HG03280 (cell line): ENCODE data around the gene PNMA6E.

Experiments
- ATAC-seq: cut with Tn5 transposase; IDR thresholded peaks from one replicate; pipeline ENCODE4 v1.9.1; 2021; ENCODE audit warnings: mild to moderate bottlenecking, moderate library complexity; ENCODE audit not compliant: unreplicated experiment

PNMA6E gene

DNA sequence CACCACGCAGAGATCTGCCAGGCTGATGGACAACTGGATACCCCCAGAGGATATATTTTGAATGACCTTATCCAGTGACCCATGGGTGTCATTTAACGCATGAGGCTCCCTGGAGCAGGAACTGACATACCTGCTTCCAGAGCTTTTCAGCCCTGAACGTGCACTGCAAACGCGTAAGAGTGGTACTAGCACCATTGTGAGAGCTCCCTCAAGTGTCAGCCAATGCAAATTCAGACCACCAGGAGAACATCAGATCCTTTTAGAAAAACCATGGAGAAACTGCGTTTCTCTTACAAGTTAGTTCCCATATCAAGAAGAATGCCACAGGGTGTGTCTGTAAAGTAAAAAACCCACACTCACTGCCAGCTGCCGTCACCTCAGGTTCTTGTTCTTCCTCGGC lies 37.4 kb upstream of the PNMA6E start:
- no peak for ATAC-seq

DNA sequence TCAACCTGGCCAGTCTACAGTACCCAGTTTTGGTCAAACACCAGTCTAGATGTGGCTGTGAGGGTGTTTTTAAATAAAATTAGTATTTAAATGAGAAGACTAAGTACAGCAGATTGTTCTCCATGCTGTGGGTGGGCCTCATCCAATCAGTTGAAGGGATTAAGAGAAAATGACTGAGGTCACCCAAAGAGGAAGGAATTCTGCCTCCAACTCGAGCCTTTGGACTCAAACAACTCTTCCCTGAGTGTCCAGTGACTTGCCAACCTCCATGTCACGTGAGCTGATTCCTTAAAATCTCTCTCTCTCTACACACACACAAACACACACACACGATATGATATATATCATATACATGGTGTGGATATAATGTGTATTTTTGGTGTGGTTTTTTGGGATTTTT lies 34.7 kb upstream of the PNMA6E start:
- no peak for ATAC-seq

DNA sequence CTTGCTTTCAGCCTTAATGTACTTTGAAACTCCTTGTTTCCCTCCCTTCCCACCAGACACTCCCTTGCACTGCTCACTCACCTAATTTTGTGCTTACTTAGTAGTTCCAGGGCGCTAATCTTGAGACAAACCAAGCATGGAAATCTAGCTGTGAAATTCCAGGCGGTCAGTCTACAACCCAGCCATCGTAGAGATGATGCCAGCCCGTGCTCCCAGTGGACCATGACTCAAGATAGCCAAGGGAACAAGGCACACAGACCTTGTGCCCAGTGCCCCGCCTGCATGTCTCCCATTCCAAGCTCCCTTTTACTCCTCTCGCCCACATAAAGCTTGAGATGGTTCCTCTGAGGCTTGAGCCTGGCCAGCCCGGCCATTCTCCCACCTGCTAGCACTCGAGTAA lies 33.7 kb upstream of the PNMA6E start:
- no peak for ATAC-seq

DNA sequence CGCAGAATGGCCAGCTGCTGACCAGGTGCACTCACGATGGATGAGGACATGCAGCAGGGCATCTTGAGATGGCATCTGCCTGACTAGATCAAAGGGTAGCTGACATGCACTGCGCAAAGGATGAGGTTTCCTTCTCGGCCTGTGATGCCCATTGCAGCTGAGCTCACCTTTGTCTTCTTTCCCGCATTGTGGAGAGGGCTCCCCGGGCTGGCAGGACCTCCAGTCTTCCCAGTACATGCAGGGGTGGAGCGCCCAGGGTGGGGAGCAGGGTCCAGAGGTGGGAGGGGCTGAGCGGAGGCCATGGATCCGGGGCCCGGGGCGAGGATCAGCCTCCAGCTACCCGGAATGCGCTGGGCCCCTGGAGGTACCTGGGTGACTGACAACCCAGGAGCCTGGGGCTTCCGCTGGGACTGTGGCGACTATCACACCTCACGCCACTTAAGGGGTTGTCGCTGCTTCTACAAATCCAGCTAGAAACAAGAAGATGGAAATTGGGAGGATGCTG lies 32.7 kb upstream of the PNMA6E start:
- ATAC-seq, result no peak

DNA sequence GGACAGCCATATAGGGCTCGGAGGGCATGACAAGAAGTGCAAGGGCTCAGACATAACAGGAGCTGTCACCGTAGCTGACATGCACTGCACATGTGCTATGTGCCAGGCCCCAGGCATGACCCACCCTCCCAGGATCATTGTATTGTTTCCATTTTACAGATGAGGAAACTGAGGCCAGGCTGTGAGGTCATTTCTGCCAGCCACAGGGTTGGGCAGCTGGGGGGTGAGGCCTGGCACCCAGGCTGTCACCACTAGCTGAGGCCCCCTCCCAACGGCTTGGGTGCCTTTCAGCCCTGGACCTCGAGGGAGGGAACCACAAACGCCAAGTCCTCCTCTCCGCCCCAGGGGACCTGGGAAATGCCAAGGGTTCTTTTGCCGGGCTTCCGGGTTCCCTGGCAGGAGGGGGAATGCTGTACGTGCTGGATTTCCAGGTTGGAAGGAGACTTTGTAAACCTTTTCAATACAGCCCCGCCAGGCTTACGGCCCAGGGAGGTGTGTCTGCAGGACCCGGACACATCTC lies 32.1 kb upstream of the PNMA6E start:
- ATAC-seq, result no peak

DNA sequence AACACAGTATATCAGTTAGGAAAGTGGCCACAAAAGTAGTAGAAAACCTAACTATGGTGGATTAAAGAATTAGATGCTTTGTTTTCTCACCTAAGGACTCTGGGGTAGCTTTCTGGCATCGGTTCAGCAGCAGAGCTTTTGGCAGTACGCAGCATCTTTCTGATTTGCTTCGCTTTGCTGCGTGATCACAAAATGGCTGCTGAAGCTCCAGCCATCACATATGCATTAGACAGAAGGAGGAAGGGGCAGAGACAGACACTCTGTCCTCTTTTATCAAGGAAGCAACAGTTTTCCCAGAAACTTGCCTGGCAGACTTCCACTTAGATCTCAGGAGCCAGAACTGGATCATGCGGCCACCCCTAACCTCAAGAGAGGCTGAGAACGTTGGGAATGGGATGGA lies 29.6 kb upstream of the PNMA6E start:
- ATAC-seq, result no peak

DNA sequence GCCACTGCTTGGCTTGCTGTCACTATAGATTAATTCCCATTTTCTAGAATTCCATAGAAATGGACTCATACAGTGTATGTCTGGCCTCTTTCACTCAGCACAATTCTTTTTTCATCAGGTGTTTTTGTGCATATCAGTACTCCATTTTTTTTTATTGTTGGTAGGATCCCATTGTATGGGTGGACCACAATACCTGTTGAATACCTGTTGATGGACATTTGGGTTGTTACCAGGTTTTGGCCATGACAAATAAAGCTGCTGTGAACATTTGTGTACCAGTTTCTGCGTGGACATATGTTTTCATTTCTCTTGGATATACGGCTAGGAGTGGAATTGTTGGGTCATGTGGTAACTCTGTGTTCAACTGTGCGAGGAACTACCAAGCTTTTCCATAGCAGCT lies 25.1 kb upstream of the PNMA6E start:
- no peak for ATAC-seq

DNA sequence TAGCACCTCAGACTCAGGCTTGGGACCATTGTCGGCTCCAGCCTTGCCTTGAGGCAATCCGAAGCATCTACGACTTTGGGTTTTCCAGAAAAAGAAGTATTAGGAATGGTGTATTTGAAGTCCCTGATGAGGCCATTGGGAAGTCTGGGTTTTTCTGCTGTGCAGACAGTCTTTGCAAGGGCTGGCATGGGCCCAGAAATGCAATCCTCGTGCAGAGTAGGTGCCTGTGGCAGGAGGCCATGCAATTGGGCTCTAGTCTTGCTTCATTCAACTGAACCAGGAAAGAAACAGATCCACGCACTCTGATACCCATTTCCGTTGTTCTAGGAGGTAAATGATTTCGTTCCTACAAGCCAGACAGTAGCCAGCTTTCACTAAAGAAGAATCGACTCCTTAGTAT lies 22.5 kb upstream of the PNMA6E start:
- no peak for ATAC-seq

DNA sequence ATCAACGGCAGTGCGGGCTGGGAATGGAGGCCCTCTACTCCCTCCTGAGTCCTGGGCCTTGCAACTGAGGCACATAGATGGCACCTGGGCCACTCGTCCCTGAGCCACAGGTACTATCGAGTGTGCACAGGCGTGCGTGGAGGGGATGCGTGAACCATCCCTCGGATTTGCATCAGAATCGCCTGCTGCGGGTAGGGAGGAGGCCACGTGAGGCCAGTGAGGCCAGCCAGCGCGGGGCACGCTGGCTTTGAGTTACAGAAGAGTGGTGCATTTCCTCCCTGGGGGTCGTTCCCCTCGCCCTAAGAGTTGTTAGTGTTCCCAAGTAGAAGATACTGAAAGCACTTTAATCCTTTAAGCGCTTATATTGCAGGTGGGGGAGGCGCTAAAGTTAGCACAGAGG lies 20.7 kb upstream of the PNMA6E start:
- no peak for ATAC-seq

DNA sequence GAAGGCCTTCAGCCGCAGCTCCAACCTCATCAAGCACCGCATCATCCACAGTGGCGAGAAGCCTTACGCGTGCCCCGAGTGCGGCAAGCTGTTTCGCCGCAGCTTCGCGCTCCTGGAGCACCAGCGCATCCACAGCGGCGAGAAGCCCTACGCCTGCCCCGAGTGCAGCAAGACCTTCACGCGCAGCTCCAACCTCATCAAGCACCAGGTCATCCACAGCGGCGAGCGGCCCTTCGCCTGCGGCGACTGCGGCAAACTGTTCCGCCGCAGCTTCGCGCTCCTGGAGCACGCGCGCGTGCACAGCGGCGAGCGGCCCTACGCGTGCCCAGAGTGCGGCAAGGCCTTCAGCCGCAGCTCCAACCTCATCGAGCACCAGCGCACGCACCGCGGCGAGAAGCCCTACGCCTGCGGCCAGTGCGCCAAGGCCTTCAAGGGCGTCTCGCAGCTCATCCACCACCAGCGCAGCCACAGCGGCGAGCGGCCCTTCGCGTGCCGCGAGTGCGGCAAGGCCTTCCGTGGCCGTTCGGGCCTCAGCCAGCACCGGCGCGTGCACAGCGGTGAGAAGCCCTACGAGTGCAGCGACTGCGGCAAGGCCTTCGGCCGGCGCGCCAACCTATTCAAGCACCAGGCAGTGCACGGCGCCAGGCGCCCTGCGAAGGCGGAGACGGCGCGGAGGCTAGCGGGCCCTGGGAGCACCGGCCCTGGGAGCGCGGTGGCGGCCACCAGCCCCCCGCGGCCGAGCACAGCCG lies 19.9 kb upstream of the PNMA6E start:
- ATAC-seq, result no peak

DNA sequence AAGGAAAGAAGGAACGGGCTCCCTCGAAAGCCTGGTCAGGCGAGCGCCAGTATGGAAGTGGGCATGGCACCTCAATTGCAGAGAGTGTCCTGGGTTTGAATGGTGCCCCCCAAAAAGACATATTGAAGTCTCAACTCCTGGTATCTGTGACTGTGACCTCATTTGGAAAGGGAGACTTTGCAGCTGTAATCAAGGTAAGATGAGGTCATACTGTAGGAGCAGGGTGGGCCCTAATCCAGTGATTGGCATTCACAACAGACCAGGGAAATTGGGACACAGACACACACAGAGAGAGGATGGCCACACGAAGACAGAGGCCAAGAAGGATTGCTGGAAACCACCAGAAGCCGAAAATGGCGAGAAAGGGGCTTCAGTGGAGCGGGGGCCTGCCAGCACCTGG lies 16.5 kb upstream of the PNMA6E start:
- ATAC-seq, result no peak

DNA sequence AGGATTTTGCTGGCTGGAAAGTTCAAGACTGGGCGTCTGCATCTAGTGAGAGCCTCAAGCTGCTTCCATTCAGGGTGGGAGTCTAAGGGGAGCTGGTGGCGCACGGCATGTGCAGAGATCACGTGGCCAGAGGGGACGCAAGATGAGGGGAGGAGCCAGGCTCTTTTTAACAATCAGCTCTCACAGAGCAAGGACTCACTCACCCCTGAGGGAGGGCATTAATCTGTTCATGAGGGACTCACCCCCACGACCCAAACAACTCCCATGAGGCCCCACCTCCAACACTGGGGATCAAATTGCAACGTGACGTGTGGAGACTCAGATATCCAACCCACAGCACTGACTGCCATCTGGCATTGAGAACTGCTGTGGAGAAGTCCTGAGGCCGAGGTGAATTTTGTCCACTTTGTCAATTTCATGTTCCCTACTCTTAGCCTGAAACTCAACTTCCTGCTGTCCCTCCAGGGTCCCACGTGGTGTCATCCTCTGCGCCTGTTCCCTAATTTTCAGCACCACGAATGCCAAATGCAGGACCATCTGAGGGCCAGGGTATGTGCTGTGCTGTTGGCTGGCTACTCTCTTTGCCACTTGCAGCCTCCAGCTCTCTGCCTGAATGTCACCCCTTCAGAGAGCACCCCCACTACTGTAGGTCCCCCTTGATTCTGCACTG lies 15.8 kb upstream of the PNMA6E start:
- ATAC-seq, result no peak

DNA sequence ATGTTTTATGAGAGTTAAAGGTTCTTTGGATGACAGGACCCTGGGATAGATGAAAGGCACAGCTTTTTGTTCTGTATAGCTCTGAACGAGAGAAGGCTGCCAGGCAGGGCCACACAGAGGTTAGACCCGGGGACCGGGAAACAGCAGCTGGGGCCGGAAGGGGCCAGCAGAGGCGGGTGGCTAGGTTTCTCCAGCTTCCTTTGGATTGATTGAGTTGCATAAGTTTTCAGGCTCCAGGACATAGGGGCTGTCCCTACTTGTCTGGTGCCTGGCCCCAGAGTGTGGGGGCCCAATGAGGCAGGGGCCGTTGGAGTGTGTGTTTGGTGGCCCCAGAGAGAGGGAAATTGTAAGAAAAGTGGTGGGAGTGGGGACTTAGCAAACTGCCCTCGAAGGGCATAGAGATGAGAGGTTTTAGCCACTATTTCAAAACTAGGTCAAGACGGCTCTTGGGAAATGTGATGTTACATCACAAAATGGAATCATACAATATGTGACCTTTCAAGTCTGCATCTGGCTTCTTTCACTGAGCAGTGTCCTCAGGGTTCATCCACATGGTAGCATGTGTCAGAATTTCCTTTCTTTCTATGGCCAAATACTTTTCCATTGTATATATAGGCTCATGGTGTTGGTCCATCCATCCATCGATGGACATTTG lies 13.8 kb upstream of the PNMA6E start:
- ATAC-seq, result no peak

DNA sequence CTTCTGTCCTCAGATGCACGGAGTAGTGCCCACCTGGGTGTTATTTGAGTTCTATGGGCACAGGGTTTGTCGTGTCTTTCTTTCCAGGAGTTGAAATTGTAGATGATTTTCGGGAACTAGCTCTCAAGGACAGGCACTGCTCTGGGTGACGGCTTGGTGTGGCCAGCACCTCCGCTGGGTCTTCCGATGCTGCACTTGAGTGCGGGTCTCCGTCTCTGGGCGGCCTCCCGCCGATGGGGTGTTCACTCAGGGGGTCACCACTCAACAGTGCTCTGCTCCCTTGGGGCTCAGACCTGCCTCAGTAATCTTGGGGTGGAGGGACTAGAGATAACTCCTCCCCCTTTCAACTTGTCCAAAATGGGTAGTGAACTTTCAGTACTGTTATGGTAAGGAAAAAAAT lies 12.6 kb upstream of the PNMA6E start:
- no peak for ATAC-seq

DNA sequence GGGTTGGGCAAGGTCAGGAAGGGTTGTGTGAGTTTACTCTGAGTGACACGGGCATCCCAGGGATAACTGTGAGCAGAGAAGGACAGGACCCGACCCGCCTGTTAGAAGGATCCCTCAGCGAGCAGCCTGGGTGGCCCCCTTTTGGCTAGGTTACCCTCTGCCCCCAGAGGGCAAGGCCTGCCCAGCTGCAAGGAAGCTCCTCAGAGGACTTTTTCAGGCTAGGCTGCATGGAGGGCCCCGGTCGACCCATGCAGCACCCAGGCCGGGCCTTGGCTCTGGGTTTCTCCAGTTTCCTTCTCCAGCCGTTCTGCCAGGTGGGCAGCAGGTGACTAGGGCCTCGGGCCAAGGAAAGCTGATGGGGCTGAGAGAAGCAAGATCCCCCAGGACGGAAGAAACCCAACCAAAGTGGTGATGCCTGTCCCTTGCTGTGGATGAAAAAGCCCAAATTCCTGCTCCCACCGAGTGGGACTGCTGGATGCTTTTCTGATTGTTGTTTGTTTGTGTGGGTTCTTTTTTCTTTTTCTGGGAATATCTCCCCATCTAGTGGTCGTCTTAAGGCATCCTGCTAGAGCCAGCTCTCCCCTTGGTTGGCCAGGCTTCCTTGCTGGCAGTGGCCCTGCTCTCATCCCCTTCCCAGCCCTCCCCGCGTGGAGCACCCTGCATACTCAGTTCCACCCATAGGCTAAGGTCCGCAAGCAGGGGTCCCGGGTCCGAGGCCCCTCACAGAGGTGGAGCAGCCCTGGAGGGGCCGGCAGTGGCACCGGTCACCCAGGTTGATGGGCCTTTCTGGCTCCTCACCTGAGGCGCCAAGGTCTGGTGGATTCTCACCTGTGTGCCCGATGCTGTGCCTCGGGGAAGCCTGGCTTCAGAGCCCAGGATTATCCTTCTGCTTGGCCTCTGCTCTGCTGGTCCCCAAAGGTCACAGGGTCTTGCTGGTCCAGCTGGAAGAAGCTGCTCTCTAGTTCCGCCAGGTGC lies 11.9 kb upstream of the PNMA6E start:
- ATAC-seq, result no peak

DNA sequence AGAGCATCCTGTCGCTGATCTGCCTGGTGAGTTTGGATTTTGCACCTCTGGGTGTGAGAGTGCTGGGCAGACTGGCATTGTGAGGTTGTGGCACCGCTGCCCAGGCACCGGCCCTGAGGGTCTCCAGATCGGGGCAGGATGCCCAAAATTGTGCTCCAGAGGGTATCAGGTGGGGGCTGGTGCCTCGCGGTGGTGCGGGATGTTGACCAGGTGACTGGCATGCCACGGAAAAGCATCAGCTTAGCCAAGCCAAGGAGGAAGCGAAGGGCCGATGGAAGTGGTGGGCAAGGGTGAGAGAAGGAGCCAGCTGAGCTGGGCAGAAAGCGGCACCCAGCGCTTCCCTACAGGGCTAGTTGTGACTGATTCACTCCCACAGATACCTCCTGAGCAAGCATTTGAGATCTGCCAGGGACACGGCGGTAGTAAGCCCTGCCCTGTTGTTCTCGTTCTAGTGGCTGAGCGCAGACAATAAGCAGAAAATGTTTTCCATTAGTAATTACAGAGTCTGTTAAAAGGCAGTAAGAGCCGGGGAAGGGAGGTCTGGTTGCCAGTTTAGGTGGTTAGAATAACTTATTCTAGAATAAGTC lies 10.9 kb upstream of the PNMA6E start:
- no peak for ATAC-seq

DNA sequence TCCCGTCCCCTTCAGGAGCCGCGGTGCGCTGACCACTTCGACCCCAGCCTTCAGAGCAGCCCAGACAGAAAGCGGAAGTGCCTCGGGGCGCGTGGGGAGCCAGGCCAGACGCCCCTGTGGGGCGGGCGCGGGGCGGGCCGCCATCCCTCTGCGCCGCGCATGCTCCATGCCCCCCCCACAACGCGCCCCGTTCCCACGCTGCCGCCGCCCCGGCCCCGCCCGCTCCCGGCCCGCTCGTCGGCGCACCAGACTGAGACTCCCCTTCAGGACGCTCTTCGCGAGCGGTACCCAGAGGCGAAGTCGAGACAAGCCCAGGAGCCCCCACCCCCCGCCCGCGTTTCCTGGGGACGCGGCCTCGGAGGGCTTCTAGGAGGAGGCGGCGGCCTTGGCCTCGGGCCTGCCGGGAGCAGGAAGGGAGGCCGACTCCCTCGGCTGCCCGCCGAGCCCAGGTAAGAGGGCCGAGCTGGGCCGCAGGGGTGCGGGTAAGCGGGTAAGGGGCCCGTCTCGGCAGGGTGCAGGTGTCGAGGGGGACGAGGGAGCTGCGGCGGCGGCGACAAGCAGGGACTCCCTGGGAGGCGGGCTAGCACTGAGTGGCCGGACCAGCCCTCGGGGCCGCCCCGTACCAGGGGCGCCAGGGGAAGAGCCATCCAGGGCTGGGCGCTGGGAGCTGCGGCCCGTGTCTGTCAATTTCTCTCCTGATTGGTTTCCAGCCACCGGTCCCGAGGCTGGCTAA lies 10.3 kb upstream of the PNMA6E start, which contains the start of gene ZFP92:
TSS of gene ZFP92 (plus strand) at position 218 of the 733 bp plus-strand sequence. CDS start 6,851 bp downstream, outside the sequence.
- peak; percentile 75 for ATAC-seq

DNA sequence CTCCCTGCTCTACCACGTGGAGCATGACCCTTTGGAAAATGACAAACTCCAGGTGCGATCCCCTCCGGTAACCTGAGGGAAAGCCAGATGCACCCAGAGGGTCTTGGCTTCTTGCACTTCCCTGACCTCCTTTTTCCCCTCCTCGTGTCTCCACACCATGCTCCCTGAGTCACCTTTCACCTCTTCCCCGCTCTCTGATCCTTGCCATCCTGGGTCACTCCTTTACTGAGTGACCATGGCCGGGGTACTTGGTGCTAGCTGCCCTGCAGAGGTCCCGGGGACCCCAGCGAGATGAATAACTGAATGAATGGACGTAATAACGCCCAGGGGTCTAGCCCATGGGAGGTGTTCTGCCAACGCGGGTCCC lies 9.7 kb upstream of the PNMA6E start:
- no peak for ATAC-seq

DNA sequence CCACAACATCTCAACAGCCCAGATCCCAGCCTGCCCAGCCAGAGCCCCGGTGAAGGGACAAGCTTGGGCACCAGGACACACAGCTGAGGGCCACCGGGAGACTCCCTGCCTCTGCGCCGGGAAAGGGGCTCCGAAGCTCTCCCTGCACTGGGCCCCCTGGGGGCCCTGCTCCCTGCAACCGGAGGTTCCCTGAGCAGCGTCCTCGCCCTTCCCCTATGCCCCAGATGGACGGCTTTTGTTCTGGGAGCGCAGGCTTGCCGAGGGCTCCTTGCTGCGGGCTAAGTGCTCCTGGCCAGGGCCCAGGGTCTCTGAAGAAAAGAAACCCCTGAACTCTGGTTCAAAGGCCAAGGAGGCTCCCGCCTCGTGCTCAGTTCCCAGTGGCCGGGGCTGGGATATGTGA lies 9.2 kb upstream of the PNMA6E start:
- ATAC-seq, result no peak
